ENCODE measurements around the gene MFSD12. TPM values are rescaled to one million over a fixed set of nuclear protein-coding genes. Genes with fewer than 3 reads are reported as not detected.
A peak's percentile ranks its signal among the peaks of the same experiment; 100 is the strongest.

The MFSD12 gene
- total RNA-seq, 3 donors from 2014 or later, result 25.0 to 43.6 (median 36.8) TPM

DNA sequence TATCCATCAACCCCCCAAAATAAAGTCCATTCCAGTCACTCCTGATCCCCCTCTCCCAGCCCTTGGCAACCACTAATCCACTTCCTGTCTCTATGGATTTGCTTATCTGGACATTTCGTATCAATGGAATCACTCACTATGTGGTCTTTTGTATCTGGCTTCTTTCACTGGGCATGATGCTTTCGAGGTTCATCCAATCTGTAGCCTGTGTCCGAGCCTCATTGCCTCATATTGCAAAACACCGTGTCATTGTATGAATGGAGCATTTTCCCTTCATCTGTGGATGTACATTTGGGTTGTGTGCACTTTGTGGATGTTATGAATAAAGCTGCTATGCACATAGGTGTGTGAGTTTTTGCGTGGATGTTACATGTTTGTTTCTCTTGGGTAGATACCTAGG is 52.7 kb downstream of the MFSD12 start:
- H3K9me3 ChIP-seq, result no peaks in the 10 kb centered on the region
- no peak overlapping the region for H3K4me3 ChIP-seq
- ATAC-seq, result no peak
- TF ChIP-seq, protein P1, sequence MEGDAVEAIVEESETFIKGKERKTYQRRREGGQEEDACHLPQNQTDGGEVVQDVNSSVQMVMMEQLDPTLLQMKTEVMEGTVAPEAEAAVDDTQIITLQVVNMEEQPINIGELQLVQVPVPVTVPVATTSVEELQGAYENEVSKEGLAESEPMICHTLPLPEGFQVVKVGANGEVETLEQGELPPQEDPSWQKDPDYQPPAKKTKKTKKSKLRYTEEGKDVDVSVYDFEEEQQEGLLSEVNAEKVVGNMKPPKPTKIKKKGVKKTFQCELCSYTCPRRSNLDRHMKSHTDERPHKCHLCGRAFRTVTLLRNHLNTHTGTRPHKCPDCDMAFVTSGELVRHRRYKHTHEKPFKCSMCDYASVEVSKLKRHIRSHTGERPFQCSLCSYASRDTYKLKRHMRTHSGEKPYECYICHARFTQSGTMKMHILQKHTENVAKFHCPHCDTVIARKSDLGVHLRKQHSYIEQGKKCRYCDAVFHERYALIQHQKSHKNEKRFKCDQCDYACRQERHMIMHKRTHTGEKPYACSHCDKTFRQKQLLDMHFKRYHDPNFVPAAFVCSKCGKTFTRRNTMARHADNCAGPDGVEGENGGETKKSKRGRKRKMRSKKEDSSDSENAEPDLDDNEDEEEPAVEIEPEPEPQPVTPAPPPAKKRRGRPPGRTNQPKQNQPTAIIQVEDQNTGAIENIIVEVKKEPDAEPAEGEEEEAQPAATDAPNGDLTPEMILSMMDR (IDR thresholded peaks at IDR 0.05), result no peak
- H3K36me3 ChIP-seq (ENCODE audit: low read depth), result no peaks in the 10 kb centered on the region
- peaks cover 22% of the 10 kb centered on the region for H3K4me1 ChIP-seq (ENCODE audit: low read depth)
- intact Hi-C loops (cut with DNase I, micrococcal nuclease), result no loop called here
- no peak for DNase-seq

DNA sequence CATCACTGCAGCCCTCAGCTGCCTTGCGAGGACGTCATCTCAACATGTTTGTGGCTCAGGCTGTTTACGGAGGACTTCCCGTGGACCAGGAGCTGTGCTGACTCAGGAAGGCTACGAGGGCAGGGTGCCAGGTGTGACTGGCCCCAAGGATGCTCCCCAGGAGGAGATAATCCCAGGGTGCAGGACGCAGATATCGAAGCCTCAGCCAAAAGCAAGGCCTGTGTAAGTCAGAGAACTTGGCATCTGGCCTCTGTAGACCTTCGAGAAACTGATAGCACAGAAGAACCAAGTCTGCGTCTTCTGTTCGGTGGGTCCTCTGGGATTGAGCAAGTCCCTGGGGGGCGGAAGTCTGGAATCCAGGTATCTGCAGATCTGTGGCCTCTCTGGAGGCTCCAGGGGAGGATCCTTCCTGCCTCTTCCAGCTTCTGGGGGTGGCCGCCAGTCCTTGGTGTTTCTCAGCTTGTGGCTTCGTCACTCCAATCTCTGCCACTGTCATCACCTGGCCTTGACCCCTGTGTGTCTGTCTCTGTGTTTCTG is 54.3 kb downstream of the MFSD12 start:
- H3K9me3 ChIP-seq, result no peaks in the 10 kb centered on the region
- no peak for ATAC-seq
- TF ChIP-seq, protein P1 (IDR thresholded peaks at IDR 0.05), result no peak
- no peaks in the 10 kb centered on the region for H3K36me3 ChIP-seq (ENCODE audit: low read depth)
- intact Hi-C loops (cut with DNase I, micrococcal nuclease), result no loop called here
- DNase-seq, result no peak
- no peak overlapping the region for H3K4me3 ChIP-seq
- peaks cover 25% of the 10 kb centered on the region for H3K4me1 ChIP-seq (ENCODE audit: low read depth)

DNA sequence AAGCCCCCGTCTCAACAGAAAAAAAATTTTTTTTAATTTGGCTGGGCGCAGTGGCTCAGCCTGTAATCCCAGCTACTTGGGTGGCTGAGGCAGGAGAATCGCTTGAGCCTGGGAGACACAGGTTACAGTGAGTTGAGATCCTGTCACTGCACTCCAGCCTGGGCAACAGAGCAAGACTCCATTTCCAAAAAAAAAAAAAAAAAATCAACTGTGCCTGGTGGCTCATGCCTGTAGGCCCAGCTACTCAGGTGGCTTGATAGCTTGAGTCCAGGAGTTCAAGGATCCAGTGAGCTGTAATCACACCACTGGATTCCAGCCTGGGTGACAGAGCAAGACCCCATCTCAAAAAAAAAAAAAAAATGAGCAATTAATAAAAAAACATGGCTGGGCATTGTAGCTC is 55.6 kb downstream of the MFSD12 start:
- Histone ChIP-seq H3K4me1 (ENCODE audit: low read depth) (peaks cover 18% of the 10 kb centered on the region), H3K4me3 (no peak overlapping the region), H3K9me3 (no peaks in the 10 kb centered on the region), H3K36me3 (ENCODE audit: low read depth) (no peaks in the 10 kb centered on the region)
- no peak for ATAC-seq
- no peak for DNase-seq
- intact Hi-C loops (cut with DNase I, micrococcal nuclease), result no loop called here
- TF ChIP-seq, protein P1 (IDR thresholded peaks at IDR 0.05), result no peak

DNA sequence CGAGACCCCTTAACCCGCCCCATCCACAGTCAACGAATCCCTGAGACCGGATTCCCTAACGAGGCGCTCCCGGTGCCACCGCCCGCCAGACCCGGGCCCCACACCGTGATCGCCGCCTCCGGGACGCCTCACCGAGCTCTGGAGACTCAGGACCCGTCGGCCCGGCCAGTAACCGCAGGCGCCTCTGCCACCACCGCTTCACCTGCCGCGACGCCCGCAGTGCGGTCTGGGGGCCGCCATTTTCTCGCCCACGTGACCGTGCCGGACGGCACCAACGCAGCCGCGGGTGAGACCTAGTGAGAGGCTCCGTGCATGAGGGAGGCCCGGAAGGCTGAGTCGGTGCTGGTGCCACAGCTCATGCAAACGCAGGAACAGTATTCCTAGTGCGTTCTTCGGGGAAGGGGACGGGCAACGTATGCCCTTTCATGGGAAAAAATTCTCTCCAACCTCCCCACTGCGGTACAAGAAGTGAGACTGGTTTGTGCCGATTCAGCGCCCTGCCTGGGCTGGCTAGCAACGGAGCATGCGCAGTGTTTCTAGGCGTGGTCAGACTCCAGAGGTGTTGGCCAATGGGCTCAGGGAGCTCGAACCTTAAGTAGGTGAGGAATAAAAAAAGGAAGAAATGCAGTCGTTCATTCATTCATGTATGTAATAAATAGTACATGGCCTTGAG is 56.8 kb downstream of the MFSD12 start, which contains the start of gene DOHH:
TSS of gene DOHH (minus strand) at position 246 of the 673 bp plus-strand sequence. CDS start 3,860 bp downstream, outside the sequence.
- Histone ChIP-seq H3K9me3 (no peaks in the 10 kb centered on the region), H3K4me1 (ENCODE audit: low read depth) (peaks cover 18% of the 10 kb centered on the region), H3K36me3 (ENCODE audit: low read depth) (no peaks in the 10 kb centered on the region), H3K4me3 (peak within 1 kb of the TSS; percentile 76)
- peak; percentile 96 to 98 (median 97) for DNase-seq
- TF ChIP-seq, protein P1 (IDR thresholded peaks at IDR 0.05), result no peak
- peak; percentile 95 for ATAC-seq
- intact Hi-C loops (cut with DNase I, micrococcal nuclease), result no loop called here

DNA sequence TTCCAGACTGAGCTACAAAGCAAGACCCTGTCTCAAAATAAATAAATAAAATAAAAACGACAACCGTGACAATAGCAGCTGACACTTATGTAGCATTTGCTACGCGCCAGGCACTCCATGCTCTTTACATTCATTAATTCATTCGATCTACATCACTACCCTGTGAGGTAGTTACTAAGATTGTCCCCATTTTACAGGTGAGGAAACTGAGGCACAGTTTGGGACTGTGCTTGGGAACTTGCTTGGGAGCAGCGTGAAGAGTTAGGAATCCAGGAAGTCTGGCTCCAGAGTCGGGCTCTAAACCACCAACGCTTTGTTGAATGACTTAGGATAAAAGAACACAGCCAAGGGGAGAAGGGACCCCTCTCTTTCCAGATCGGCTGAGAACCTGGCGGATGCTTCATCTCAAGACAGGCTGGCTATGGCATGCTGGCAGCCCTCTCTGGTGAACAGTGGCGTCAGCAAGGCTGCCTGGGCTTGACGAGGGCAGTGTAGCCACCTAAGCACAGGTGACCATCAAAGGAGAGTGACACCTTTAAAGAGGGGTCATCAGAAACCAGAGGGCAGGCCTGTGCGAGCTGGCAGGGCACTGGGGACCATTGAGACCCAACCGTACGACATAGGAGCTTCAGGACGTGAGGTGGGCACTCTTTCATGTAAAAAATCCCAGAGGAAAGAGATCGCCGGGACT is 57.5 kb downstream of the MFSD12 start:
- intact Hi-C loops (cut with DNase I, micrococcal nuclease), result no loop called here
- ATAC-seq, result peak; percentile 26
- TF ChIP-seq, protein P1 (IDR thresholded peaks at IDR 0.05), result no peak
- peak overlapping the region; percentile 76 for H3K4me3 ChIP-seq
- no peaks in the 10 kb centered on the region for H3K9me3 ChIP-seq
- H3K4me1 ChIP-seq (ENCODE audit: low read depth), result peaks cover 15% of the 10 kb centered on the region
- H3K36me3 ChIP-seq (ENCODE audit: low read depth), result no peaks in the 10 kb centered on the region
- no peak for DNase-seq

All from mucosa of descending colon (tissue), 3 donors.